Measurements from ENCODE around the gene BRMS1L.

- TF ChIP-seq CTCF (IDR thresholded peaks at IDR 0.05) (no peak), POLR2AphosphoS5 (IDR thresholded peaks at IDR 0.05) (no peak), POLR2A (IDR thresholded peaks at IDR 0.05) (no peak), EP300 (IDR thresholded peaks at IDR 0.05; ENCODE audit: low read depth) (no peak)
These were observed 39.6 kb downstream of the BRMS1L start for GRCh38 chr14:35865611-35866324.

All from transverse colon (tissue), 4 donors.